NCI-H524 treated with DMSO at 0.1 percent for 48 hours (cell line): ENCODE measurements around the gene APOL4.
"Not testable (repeated sequence)": the region's sequence is repeated elsewhere in the genome, so short reads cannot be mapped to it uniquely, and the experiment has no call there.

ENCODE experiments used
- DNase-seq: peaks from one replicate; lab custom pipeline; 2025; lab: John Stamatoyannopoulos, UW

The APOL4 gene

DNA sequence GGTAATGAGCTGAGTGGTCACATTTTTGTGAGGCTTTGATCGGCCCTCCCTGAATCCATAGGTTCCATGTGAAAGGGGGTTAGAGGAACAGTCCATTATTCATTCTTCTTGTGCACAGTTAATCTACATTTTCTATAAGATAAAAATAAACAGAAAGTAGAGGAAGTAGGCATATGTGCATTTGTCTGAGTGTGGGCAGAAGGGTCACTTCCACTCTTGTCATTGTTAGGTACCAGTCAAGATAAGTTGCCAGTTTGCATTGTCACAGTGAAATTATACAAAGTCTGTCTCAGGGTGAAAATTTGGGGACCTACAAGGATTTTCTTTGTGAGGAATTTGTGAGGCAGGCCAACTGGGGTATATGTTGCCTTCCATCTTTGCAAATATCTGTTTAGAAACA is 4.6 kb upstream of the APOL4 start:
- no peak for DNase-seq

DNA sequence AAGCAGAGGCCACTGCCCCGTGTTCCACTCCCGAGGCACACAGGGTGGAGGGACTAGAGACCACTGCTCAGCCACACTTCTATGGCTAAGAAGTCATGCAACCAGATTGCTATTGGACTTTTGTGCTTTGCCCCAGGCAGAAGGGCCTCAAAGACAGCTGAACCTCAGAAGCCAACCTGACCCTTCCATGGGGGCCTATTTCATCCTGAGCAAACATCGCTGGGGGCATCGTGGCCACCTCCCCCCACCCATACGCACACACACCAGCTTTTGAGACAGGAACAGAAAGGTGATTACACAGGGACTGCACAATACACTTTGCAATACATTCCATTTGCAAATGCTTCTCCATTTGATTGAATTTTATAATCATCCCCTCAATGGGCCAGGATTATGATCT is 4.0 kb upstream of the APOL4 start:
- not testable (repeated sequence) for DNase-seq

DNA sequence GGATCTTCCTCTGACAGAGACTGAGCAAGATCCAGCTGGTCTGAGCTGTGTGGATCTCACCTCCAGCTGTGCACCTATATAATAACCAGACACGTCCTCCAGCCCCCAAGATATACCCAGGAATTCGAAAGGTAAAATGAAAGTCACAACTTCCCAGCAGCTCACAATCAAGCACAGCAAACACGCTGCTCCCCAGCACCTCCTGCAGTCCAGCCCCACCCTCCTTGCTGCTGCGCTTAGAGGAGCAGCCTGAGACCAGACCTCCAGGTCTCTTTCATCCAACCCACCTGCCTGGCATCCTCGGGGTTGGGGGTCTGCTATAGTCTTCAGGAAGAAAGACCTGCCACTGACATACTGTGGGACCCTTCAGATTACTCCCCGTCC is 3.0 kb upstream of the APOL4 start:
- DNase-seq = no peak

DNA sequence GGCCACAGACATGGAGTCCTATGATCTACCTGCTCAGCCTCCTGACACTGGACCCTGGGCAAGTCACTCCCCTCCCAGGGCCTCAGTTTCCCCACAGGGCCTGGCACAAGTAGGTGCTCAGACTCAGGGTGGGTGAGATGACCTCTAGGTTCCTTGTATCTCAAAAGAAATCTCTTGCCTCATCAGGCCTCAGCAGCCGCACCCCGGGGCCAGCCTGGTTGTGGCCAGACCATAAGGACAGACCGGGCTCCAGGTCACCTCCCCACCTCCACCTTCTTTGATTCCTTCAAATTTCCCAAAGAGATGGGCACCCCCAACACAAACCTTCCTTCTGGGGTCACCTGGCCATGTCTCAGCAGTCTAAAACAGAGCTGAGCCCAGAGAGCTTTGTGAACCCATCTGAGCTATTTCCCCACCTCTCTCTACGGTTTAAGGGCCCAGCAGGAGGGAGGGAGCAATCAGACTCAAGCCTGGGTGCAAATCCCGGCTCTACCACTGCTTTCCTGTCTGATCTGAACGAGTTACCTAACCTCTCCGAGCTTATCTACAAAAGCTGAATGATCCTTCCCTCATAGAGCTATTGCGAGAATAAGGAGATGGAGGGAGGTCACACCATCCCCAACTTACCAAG is 2.5 kb upstream of the APOL4 start:
- DNase-seq = no peak

DNA sequence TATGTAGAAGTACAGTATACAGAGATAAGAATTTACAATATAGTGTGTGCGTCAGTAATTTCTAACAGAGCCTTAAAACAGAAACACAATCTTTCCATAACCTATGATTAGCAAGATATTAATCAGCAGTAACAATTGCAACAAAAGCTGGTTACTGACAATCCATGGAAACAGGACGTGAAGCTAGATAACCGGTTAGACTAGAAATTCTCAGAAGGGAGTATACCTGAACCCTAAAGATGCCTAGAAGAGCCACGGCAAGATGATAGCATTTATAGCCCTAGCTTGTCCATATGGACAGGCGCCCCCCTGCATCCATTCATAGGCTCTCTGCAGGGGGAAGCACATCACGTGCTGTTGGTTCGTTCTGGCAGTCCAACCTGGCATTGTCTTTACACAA is 1.8 kb upstream of the APOL4 start:
- DNase-seq = not testable (repeated sequence)

DNA sequence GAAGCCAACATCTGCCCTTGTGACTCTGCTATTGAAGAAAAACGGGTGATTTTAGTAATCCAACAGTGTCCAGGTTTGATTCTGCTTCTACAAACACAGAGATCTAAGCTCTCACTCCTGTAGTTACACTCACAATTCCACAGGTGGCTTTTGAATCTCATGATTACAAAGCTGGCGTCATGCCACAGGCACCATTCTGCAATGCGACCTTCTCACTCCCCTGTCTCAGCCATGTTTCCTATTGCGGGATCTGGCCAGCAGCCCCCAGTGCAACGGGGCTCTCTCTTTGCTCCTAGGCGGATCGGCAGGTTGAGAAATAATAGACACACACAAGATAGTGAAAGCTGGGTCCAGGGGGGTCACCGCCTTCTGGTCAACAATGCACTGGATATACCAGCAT is 1.3 kb upstream of the APOL4 start:
- DNase-seq = not testable (repeated sequence)

DNA sequence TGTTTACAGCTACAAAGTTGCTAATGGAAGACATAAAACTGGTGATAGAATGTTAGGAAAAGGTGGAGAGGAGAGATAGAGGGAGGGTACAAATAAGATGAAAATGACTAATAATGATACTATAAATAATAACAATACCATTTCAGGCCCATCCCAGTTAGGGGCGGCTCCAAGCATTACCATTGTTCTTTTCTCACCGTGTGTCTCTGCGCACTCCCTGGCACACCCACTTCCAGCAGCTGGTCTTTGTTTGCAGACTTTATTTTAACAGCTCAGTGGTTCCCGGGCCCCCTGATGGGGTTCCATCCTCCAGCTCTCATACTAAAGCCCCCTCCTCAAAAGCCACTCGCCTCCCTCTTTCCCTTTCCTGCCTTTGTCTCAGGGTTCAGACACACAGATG is 584 bp downstream of the APOL4 start:
- DNase-seq = not testable (repeated sequence)

DNA sequence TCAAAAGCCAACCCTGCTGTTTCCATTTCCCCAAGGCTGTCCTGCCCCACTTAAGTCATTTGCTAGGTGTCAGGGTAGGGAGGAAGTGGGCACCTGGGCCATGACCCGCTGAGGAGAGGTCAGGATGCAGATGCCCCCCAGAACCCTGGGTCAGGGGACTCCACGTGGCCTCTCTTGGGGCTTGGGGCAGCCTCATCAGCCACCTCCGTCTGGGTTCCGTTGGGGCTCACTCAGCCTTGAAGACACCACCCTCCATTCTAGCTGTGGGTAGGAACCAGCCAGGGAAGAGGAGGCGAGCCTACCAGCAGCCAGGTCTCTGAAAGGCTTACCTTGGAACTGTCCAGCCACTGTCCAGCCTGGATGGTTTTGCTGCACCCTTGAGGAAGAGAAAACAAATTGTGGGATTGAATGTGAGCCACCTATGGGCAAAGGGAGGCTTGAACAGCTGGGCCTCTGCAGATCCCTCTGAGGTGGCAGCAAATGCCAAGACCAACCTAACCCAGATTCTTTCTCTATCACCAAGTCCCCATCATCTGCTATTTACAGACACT is 2.5 kb downstream of the APOL4 start:
- no peak for DNase-seq

DNA sequence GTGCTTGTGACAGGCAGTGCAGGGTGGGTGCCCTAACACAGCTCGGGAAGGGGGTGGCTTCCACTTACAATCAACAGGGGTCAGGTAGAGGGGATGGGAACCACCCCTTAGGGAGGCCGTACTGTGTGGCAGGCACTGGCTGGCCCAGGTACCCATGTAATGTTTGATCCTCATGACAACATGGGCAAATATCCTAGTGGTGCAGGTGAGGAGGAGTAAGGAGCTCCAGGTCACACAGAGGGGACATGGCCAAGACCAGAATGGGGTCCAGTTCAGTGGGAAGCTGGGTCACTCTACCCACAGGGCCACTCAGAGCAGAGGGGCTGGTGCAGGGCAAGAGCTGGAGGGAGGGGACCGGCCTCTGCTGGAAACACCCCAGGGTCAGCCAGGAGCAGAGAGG is 3.1 kb downstream of the APOL4 start:
- no peak for DNase-seq

DNA sequence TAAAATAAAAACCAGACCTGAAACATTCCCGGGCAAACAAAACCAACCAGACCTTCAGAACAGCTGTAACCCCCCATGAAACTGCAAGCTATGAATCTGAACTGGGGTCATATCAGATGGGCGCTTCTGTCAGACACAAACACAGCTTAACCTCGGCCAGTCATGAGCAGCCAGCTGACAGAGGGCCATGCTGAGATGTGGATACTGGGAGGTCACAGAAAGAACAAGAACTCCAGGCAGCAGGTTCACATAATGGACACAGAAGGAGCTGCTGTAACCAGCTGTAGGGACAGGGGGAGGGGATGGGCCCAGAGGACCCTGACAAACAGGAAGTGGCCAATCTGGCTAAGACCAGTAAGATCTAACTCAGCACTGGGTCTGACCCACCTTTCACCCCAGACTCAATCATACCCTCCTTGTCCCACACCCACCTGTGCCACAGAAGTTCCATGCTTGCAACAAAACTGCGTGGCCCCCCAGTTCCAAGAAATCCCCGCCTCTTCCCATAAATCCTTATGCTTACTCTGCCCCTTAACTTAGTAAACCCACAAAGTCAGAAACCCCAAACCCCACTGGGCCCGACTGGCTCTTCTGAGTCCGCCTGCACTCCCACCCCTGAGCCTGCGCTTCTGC is 4.0 kb downstream of the APOL4 start:
- DNase-seq = no peak

DNA sequence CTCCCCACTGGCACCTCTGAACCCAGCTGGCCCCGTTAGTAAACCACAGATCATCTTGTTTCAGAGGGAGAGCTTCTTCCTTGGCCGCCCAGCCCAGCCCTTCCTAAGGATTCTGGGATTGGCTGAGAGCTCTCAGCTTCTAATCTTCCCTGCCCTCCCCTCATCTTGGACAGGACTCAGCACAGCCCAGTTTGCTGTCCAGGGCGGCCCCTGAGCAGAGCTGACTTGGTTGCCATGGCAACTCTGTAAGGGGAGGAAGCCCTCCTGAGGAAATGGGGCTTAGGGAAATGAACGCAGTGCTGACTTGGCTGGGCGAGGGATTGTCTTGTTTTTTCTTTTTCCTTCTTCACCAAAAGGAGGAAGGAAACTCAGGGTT is 4.6 kb downstream of the APOL4 start:
- DNase-seq = no peak

DNA sequence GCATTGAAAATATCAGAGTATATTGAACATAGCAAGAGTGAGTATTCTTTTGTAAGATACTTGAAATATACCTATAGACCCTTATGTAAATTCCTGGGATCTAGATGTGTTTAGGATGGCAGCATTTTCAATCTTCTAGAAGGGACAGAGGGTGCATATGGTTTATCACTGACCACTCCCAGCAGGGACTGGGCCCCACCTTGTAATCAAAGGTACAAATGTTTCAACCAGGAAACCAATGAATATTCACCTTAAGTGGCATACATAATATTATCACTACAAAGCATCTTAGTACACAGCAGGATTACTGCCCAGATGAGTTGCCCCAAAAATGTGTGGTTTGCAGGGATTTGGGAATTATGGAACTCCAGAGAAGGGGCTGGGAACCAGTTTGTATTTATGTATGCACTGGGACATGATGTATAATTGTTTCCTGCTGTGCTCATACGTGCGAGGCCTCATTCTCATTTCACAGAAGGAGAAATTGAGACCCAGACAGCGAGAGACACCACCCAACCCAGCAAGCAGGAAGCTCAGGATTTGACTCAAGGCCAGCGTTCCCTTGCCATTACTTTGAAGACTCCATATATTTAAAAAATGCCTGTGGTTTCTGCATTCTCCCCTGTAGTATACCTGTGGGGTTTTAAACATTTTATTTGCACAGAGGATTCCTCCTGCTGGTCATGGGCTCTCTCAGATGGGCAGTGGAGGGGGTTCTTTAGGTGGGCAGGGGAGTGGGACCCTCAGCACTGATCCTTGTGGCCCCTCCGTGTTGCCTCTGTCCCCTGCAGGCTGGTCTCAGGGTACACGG is 5.2 kb downstream of the APOL4 start:
- DNase-seq = no peak

DNA sequence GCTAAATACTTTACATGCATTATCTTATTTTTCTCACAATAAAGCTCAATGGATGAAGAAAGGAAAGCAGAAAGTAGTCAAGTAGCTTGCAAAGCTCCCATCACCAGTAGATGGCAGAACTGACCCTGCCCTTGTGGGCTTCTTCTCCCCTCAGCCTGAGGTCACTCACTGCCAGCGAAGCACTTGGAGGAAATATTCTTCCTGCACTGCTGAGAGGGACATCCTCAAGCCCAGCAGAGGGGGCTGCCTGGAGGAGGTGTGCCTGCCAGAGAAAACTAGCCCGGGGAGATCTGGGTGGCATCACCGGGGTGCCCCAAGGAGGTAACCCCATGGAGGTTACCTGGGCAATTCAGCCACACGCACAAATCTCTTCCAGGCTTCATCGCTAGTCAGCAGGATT is 6.6 kb downstream of the APOL4 start:
- DNase-seq = no peak

DNA sequence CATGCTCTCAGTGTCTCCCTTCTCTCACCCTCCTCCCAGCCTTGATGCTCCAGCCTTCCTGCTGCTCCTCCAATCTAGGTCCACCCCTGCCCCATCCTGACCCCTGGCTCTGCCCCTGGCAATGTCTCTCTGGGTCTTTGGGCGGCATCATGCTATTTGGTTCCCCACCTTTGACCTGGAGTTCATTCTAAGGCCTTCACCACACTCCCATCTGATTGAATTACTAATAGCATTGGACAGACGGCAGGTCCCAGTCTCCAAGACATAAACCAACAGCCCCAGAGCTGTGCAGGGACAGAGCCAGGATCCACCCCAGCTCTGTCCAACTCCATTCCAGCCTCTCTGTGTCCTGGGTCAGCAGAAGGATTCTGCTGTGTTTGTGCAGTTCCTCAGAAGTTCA is 7.2 kb downstream of the APOL4 start:
- no peak for DNase-seq

DNA sequence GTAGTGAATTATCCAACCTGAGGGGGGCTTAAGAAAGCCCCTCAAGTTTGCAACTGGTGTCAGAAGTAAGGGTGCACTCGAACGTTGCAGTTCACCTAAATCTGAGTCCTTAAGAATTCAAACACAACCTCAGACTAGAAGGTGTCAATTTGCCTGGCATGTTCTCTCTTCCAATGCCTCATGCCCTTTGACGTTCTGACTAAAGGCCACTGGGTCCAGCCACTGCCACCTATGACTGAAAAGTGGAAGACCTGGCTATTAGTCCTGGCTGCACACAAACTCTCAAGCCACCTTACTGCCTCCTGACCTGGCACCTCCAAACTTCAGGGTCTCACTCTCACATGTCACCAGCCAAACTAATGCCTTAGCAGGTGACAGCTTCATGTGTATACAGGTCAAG is 8.0 kb downstream of the APOL4 start:
- DNase-seq = no peak

DNA sequence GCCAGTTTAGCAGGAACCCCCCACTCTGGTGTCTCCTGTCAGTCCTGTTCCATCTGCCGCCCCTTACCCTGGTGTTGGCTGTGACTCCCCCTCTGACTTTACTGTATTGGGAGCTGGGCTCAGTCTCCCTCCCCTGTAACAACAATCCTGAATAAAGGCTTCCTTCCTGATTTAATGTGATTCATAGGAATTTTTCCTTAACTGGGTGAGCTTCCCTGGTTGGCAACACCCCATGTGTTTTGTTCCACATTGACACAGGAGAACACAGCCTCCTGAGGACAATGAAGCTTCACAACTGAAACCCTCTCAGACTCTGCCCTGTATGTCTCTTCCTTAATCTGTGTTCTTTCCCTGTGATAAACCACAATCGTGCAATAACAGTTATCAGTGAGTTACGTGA is 8.4 kb downstream of the APOL4 start:
- no peak for DNase-seq

DNA sequence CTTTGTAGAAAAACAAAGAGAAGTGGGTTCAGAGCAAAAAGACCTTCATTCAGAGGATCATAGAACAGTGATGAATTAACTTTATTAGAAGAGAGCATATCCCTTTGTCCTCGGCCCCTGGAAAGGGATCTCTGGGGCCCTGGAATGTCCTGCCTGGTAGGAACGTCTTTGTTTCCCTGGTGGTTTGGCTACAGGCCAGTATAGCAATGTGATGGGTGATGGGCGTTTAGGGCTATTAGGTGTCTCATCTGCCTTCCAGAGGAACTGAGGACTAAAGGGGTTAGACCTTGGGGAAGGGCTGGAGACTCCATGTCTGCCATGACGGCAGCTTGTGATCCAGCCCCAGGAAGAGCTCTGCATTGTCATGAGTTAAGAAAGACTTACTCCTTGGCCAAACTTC is 9.1 kb downstream of the APOL4 start:
- DNase-seq = no peak

DNA sequence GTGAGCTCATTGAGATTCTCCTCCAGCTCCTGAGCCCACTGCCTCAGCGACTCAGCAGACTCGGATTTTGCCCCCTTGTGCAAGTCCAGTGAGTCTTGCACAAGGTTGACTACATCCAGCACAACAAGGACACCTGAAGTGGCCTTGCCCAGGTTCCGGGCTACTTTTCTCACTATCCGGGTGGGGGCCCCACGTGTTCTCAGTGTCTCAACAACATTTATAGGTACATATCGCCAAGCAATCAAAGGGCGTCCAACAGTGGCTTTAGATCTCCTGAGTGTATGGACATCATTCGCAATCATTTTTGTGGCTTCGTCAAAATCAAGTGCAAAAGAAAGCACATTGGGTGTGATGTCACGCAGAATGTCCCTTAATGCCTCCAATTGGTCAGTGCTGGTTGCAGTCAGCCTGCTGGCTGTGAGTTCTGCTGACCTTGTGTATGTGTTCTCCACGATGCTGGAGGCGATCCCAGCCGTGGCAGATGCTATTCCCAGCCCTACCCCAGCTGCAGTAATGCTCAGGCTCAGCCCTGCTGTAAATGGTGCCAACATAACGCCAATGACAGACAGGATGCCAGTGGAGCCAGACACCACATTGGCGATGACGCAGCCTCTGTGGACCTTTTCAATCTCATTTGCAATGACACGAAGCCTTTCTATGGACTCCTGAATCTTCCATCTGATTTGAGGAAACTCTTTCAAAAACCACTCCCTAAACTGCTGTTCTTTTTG is 10.3 kb downstream of the APOL4 start:
- DNase-seq = no peak

DNA sequence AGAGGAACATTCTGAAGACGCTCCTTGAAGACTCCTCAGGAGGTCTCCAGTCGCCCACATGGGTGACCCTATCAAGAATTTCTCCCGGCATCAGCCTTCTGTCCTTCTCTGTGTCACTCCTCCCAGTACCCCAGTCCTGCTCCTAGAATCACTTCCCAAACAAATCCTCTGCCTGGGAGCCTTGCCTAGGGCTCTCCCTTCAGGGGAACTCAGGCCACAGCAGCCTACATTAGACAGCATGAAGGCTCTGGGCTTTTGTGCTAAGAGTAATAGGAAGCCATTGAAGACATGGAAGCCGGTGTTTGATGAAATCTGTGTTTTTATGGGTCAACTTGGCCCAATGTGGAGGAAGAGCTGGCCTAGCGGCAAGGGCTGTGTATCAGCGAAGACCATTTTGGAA is 13.7 kb downstream of the APOL4 start:
- DNase-seq = not testable (repeated sequence)

DNA sequence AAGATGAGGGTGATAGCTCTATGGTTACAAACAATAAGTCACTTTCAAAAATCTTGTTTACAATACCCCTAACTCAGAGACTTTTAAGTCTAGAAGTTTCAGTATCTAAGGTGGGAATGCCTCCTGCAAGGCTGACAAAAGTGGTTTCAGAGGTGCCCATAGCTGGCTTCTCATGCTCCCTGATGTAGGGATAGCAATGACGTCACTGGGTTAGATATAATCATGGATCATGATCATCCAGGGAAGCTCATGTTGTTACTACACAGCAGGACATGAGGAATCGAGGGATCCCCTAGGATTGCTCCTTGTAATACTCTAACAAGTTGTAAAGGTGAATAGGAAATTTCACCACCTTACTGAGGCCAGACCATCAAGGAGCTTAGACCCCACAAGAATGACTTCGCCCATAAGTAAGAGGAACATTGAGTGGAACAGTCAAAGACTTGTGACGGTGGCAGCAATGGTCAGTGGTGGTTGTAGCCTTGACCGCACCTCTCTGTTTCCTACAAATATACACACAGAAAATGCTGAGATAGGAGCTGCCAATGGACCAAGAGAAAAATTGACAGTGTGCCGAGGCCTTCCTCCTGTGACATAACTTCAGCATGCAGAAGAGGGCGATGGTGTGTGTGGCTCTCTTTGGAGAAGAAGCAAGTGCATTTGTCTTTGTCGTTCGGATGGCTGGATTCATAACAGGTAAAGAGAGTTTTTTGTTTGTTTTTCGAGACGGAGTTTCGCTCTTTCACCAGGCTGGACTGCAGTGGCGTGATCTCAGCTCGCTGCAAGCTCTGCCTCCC is 15.6 kb downstream of the APOL4 start:
- DNase-seq = no peak

DNA sequence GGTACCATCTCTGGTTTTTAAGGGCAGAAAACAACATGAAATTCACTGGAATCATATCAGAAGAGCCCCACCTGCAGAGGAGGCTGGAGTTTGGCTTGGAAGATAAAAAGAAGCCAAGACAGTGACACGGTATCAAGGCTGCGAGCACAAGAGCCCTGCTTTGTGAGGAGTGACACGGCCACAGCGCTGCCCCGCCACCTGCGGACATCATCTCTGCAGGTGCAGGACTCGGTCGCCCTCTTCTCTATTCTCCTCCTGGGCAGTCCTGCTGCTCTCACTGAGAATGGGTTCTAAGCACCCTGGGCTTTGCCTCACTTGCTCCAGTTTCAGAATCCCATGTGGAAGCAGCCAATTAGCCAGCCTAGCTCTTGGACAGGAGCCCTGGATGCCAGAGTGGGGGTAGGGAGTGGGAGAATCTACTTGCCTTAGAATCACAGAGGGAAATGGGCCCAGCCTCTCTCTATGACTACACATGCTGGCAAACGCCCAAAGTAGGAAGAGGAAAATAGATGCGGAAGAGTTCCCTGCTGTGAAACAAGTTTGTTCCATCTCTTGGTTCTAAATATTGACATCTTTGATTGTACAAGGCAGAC is 17.1 kb downstream of the APOL4 start:
- no peak for DNase-seq
